H1 (cell line): ENCODE data around the gene COL6A2. TPM values are rescaled to one million over a fixed set of nuclear protein-coding genes. Genes with fewer than 3 reads are reported as not detected.

ENCODE experiments used
- CTCF ChIA-PET: fragments of 300-600 bp; sonication (Branson Sonifier 250); formaldehyde crosslinking; loops from one replicate; lab custom pipeline; 2021; ENCODE audit not compliant: partially characterized antibody; lab: Charles Lee
- POLR2A ChIA-PET: fragments of 300-600 bp; sonication (Branson Sonifier 250); formaldehyde crosslinking; loops from one replicate; lab custom pipeline; 2021; ENCODE audit warnings: inconsistent platforms; ENCODE audit not compliant: partially characterized antibody; lab: Charles Lee
- DNase-seq, 2 experiments: peaks; one replicate each; pipeline versions ENCODE4 v3.0.0 to v3.0.0-alpha.2; 2010 to 2022; ENCODE audit warnings: low spot score in 2 of 2, low read depth in 1 of 2, mixed read lengths in 1 of 2
- FAIRE-seq: peaks from 2 replicates; lab custom pipeline; 2011; peaks lifted over from hg19 to GRCh38; lab: Jason Lieb, UNC
- H2AFZ ChIP-seq: 2 replicates; pipeline ENCODE4 v1.8.1; 2012; ENCODE audit warnings: low read length, inconsistent platforms
- H2AK5ac ChIP-seq: 2 replicates; pipeline ENCODE4 v1.6.1; 2013; ENCODE audit warnings: low read depth, low read length
- H2BK120ac ChIP-seq: replicated peaks from 2 replicates; pipeline ENCODE3; 2013; ENCODE audit warnings: low read depth, low read length, inconsistent platforms
- H2BK12ac ChIP-seq: 2 replicates; pipeline ENCODE4 v1.6.1; 2013; ENCODE audit warnings: low read depth, low read length
- H2BK15ac ChIP-seq: 2 replicates; pipeline ENCODE4 v1.6.1; 2013; ENCODE audit warnings: low read length
- H2BK20ac ChIP-seq: 2 replicates; pipeline ENCODE4 v1.6.1; 2013; ENCODE audit warnings: low read length
- H2BK5ac ChIP-seq: 2 replicates; pipeline ENCODE4 v1.6.1; 2013; ENCODE audit warnings: low read depth, low read length
- H3K14ac ChIP-seq: 2 replicates; pipeline ENCODE4 v1.6.1; 2013; ENCODE audit warnings: inconsistent platforms; ENCODE audit not compliant: insufficient read length
- H3K18ac ChIP-seq: 2 replicates; pipeline ENCODE4 v1.6.1; 2013; ENCODE audit warnings: low read length; ENCODE audit errors: extremely low read depth
- H3K23ac ChIP-seq: 2 replicates; pipeline ENCODE4 v1.6.1; 2013; ENCODE audit warnings: inconsistent platforms; ENCODE audit not compliant: insufficient read length
- H3K23me2 ChIP-seq: 2 replicates; pipeline ENCODE4 v1.6.1; 2013; ENCODE audit warnings: low read depth, low read length
- H3K27ac ChIP-seq: 2 replicates; pipeline ENCODE4 v1.6.1; 2011; ENCODE audit warnings: low read depth, low read length, inconsistent platforms
- H3K27me3 ChIP-seq, 4 experiments: replicated peaks in 1 of 4; 1 replicate in 1 of 4; 2 replicates in 3 of 4; pipeline versions ENCODE4 v1.6.1 to v1.8.1; 2011 to 2013; ENCODE audit warnings: low read length in 3 of 4, mild to moderate bottlenecking in 3 of 4, inconsistent platforms in 2 of 4, mixed read lengths in 2 of 4, moderate library complexity in 1 of 4; ENCODE audit not compliant: control insufficient read depth in 3 of 4, insufficient read depth in 3 of 4; ENCODE audit errors: extremely low read depth in 1 of 4
- H3K36me3 ChIP-seq, 4 experiments: 2 replicates each; pipeline versions ENCODE4 v1.6.1 to v1.8.1; 2011 to 2013; ENCODE audit warnings: mild to moderate bottlenecking in 4 of 4, low read length in 3 of 4, moderate library complexity in 2 of 4, control low read depth in 1 of 4, inconsistent platforms in 1 of 4; ENCODE audit not compliant: insufficient read depth in 4 of 4, control insufficient read depth in 2 of 4
- H3K4ac ChIP-seq: replicated peaks from 2 replicates; pipeline ENCODE3; 2013; ENCODE audit warnings: low read length, low read depth, mixed read lengths, inconsistent platforms; ENCODE audit not compliant: insufficient read length
- H3K4me1 ChIP-seq, 4 experiments: replicated peaks in 1 of 4; 1 replicate in 1 of 4; 2 replicates in 3 of 4; pipeline versions ENCODE4 v1.6.1 to v1.8.1; 2011 to 2013; ENCODE audit warnings: low read length in 3 of 4, inconsistent platforms in 2 of 4, mixed read lengths in 1 of 4; ENCODE audit not compliant: insufficient read depth in 4 of 4, control insufficient read depth in 3 of 4
- H3K4me2 ChIP-seq, 2 experiments: 2 replicates each; pipeline versions ENCODE4 v1.6.1 to v1.8.1; 2011 to 2013; ENCODE audit warnings: low read depth in 2 of 2, low read length in 2 of 2, control low read depth in 1 of 2, inconsistent platforms in 1 of 2, mild to moderate bottlenecking in 1 of 2; ENCODE audit not compliant: insufficient read depth in 1 of 2
- H3K4me3 ChIP-seq, 4 experiments: fragments of 200-600, 300-600 bp in 1 of 4; sonication (generic), shearing (Covaris generic), sonication (Bioruptor Twin) in 1 of 4; 2 replicates each; pipeline versions ENCODE4 v1.5.1 to v1.8.1; 2011 to 2016; ENCODE audit warnings: low read length in 4 of 4, low read depth in 3 of 4, control low read depth in 2 of 4, inconsistent platforms in 2 of 4, mild to moderate bottlenecking in 2 of 4, mixed read lengths in 1 of 4, moderate library complexity in 1 of 4; ENCODE audit not compliant: insufficient read depth in 2 of 4; ENCODE audit errors: extremely low read depth in 1 of 4
- H3K56ac ChIP-seq: replicated peaks from 2 replicates; pipeline ENCODE3; 2013; ENCODE audit warnings: low read depth, mild to moderate bottlenecking, mixed read lengths, low read length, inconsistent platforms; ENCODE audit not compliant: insufficient read length
- H3K79me1 ChIP-seq: 2 replicates; pipeline ENCODE4 v1.6.1; 2013; ENCODE audit warnings: low read depth, low read length, control low read depth
- H3K79me2 ChIP-seq, 2 experiments: 2 replicates each; pipeline versions ENCODE4 v1.6.1 to v1.8.1; 2012 to 2013; ENCODE audit warnings: low read length in 2 of 2, mild to moderate bottlenecking in 2 of 2, inconsistent platforms in 1 of 2; ENCODE audit not compliant: insufficient read depth in 2 of 2, control insufficient read depth in 1 of 2
- H3K9ac ChIP-seq, 4 experiments: replicated peaks in 1 of 4; 1 replicate in 1 of 4; 2 replicates in 3 of 4; pipeline versions ENCODE4 v1.6.1 to v1.8.1; 2011 to 2013; ENCODE audit warnings: low read depth in 3 of 4, low read length in 3 of 4, control low read depth in 2 of 4, mild to moderate bottlenecking in 2 of 4, moderate library complexity in 2 of 4, inconsistent platforms in 1 of 4; ENCODE audit errors: extremely low read depth in 1 of 4
- H3K9me3 ChIP-seq, 2 experiments: 2 replicates each; pipeline versions ENCODE4 v1.6.1 to v1.8.1; 2012 to 2013; ENCODE audit warnings: mild to moderate bottlenecking in 2 of 2, moderate library complexity in 2 of 2, control low read depth in 1 of 2, inconsistent platforms in 1 of 2, low read depth in 1 of 2, low read length in 1 of 2, mixed read lengths in 1 of 2; ENCODE audit not compliant: insufficient read depth in 2 of 2
- H4K20me1 ChIP-seq, 2 experiments: replicated peaks in 1 of 2; 2 replicates each; pipeline versions ENCODE3 to v1.8.1; 2011 to 2013; ENCODE audit warnings: inconsistent platforms in 2 of 2, low read length in 2 of 2, mild to moderate bottlenecking in 1 of 2; ENCODE audit not compliant: insufficient read depth in 2 of 2, control insufficient read depth in 1 of 2
- H4K5ac ChIP-seq: 2 replicates; pipeline ENCODE4 v1.6.1; 2013; ENCODE audit warnings: low read length, low read depth, mixed read lengths, inconsistent platforms; ENCODE audit not compliant: insufficient read length
- H4K8ac ChIP-seq: 2 replicates; pipeline ENCODE4 v1.8.0; 2013; ENCODE audit warnings: mild to moderate bottlenecking, moderate library complexity, low read length, inconsistent platforms; ENCODE audit not compliant: insufficient read depth; ENCODE audit errors: extremely low read depth
- H4K91ac ChIP-seq: replicated peaks from 2 replicates; pipeline ENCODE3; 2013; ENCODE audit warnings: low read length, mixed read lengths, inconsistent platforms; ENCODE audit not compliant: insufficient read length
- ATF2 ChIP-seq: IDR thresholded peaks from 2 replicates; pipeline ENCODE4 v1.6.1; 2012; ENCODE audit warnings: low read length, inconsistent platforms
- GABPA ChIP-seq: IDR thresholded peaks from 2 replicates; pipeline ENCODE4 v1.6.1; 2011; ENCODE audit warnings: mild to moderate bottlenecking, low read length, moderate library complexity, borderline replicate concordance; ENCODE audit not compliant: insufficient read depth
- HDAC6 ChIP-seq: IDR thresholded peaks from one replicate; pipeline ENCODE4 v1.7.1; 2012; ENCODE audit warnings: low read depth, mild to moderate bottlenecking, inconsistent platforms, low read length, moderate library complexity
- PHF8 ChIP-seq: fragments of 200-600 bp; sonication (generic); conservative IDR thresholded peaks from 2 replicates; pipeline ENCODE4 v1.7.1; 2012; ENCODE audit warnings: low read depth, mild to moderate bottlenecking, inconsistent platforms, low read length, moderate library complexity
- POLR2AphosphoS5 ChIP-seq: IDR thresholded peaks from 2 replicates; pipeline ENCODE4 v1.6.1; 2011; ENCODE audit warnings: low read depth, low read length
- POU5F1 ChIP-seq: IDR thresholded peaks from 2 replicates; pipeline ENCODE4 v1.6.1; 2011; ENCODE audit warnings: low read depth, mild to moderate bottlenecking, low read length, moderate library complexity
- SAP30 ChIP-seq: fragments of 300-600 bp; sonication (generic); IDR thresholded peaks from 2 replicates; pipeline ENCODE4 v1.7.1; 2012; ENCODE audit warnings: low read length, moderate library complexity, mild to moderate bottlenecking, inconsistent platforms; ENCODE audit not compliant: insufficient read depth, insufficient replicate concordance
- SIRT6 ChIP-seq: IDR thresholded peaks from one replicate; pipeline ENCODE4 v1.7.1; 2012; ENCODE audit warnings: low read length, inconsistent platforms
- USF2 ChIP-seq: IDR thresholded peaks from 2 replicates; pipeline ENCODE4 v1.6.1; 2011; ENCODE audit warnings: low read length, improper control_type of control experiment
- YY1 ChIP-seq: IDR thresholded peaks from 2 replicates; pipeline ENCODE4 v1.6.1; 2011; ENCODE audit warnings: low read depth, mild to moderate bottlenecking, low read length
- WGBS, 2 experiments: shearing (Covaris generic) in 1 of 2; methylation state at CpG; one replicate each; pipeline versions ENCODE4 v1.1.6 to v1.1.7; 2013 to 2015; ENCODE audit warnings: low lambda C conversion rate in 2 of 2, mixed read lengths in 2 of 2, inconsistent platforms in 1 of 2, low coverage in 1 of 2, missing lambda C conversion rate in 1 of 2; ENCODE audit not compliant: insufficient replicate concordance in 2 of 2, insufficient coverage in 1 of 2, insufficient read length in 1 of 2; ENCODE audit errors: extremely low coverage in 1 of 2, missing lambda C conversion rate in 1 of 2; 5-methylcytosine and 5-hydroxymethylcytosine counted together
- polyA plus RNA-seq, 7 experiments: library from polyadenylated mRNA; depleted of rRNA in 3 of 7; stranded (reverse) in 5 of 7; unstranded in 2 of 7; fragments of >200 nt in 5 of 7; fragments of 200-250 nt in 2 of 7; gene quantifications; 1 replicate in 5 of 7; 2 replicates in 1 of 7; 4 replicates in 1 of 7; pipeline versions ENCODE4 v1.2.1 to v1.2.3, GENCODE V29; 2011 to 2013; ENCODE audit warnings: missing spikeins in 2 of 7, mixed read lengths in 2 of 7
- total RNA-seq: library from RNA; stranded (reverse); fragmentation: NEBNext Ultra II Directional; extraction: Animal tissue kit (Norgen Biotek cat#: 25700); gene quantifications from 2 replicates; pipeline ENCODE4 v1.2.1, GENCODE V29; 2021

Gene COL6A2
- total and polyA plus RNA-seq, 2 of the 8 experiments (the other 6 are each of a cell fraction or from before 2014, with no cell fraction given), result 60.1 to 62.7 TPM

- no peak overlapping the region for H2BK20ac ChIP-seq
- peaks cover 4 to 26% of the 10 kb centered on the region in 2 experiments; a peak in 2 of 4 replicates for H3K9me3 ChIP-seq
- H3K27me3 ChIP-seq, result no peaks in the 10 kb centered on the region
- H2BK120ac ChIP-seq, result no peak overlapping the region
- H3K18ac ChIP-seq, result no peak overlapping the region
- peak overlapping the region; percentile 11; the same call in 1 of the 2 replicates for H4K8ac ChIP-seq
- peaks cover 0 to 19% (median 6%) of the 10 kb centered on the region in 4 experiments; a peak in 5 of 8 replicates for H3K36me3 ChIP-seq
- ChIA-PET CTCF (interaction anchor here (1.0 to 1.7 kb wide), 2 partner anchors 15 to 58 kb away, joined by 4 to 7 read pairs; no protein-coding TSS in a partner anchor), POLR2A (no interaction called here)
- H3K56ac ChIP-seq, result no peak overlapping the region
- no peaks in the 10 kb centered on the region; the same call in 1 of the 2 replicates for H3K79me1 ChIP-seq
- H4K5ac ChIP-seq, result no peak overlapping the region
- no peak overlapping the region for H4K91ac ChIP-seq
- no peak overlapping the region for H2AK5ac ChIP-seq
- no peak overlapping the region for H2BK12ac ChIP-seq
- no peak overlapping the region for H3K4me2 ChIP-seq
- 94% methylated on average over 12 of the region's 12 CpGs; no CpG with 5 or more reads in 1 of the 2 experiments for WGBS, 2 experiments
- no peaks in the 10 kb centered on the region for H3K79me2 ChIP-seq
- H3K23me2 ChIP-seq, result no peaks in the 10 kb centered on the region
- peaks cover 0 to 16% (median 11%) of the 10 kb centered on the region in 4 experiments; a peak in 5 of 7 replicates for H3K4me1 ChIP-seq
- no peak overlapping the region for H3K4me3 ChIP-seq
- H3K14ac ChIP-seq, result no peak overlapping the region
- peaks cover 0 to 4% of the 10 kb centered on the region in 2 experiments for H4K20me1 ChIP-seq
- no peak overlapping the region for H3K9ac ChIP-seq
- H2BK5ac ChIP-seq, result no peak overlapping the region; the same call in 1 of the 2 replicates
- no peak overlapping the region for H2AFZ ChIP-seq
- FAIRE-seq, result no peak
- DNase-seq, result peak in 1 of 2 experiments; percentile 39
- H3K23ac ChIP-seq, result no peak overlapping the region
- H3K27ac ChIP-seq, result no peak overlapping the region
- no peak overlapping the region for H3K4ac ChIP-seq
- H2BK15ac ChIP-seq, result no peak overlapping the region
- TF ChIP-seq POU5F1, result no peak
- TF ChIP-seq SIRT6, result no peak
- TF ChIP-seq ATF2, result no peak
- no peak for TF ChIP-seq USF2
- TF ChIP-seq SAP30, result no peak
- no peak for TF ChIP-seq POLR2AphosphoS5
- no peak for TF ChIP-seq PHF8
- TF ChIP-seq YY1, result no peak
- TF ChIP-seq GABPA, result no peak
- TF ChIP-seq HDAC6, result no peak
Measured at GRCh38 chr21:46157396-46157986, 59.6 kb downstream of the COL6A2 start.
